HG02973 (cell line): ENCODE data around the gene LAIR2.
"Not testable (repeated sequence)": the region's sequence is repeated elsewhere in the genome, so short reads cannot be mapped to it uniquely, and the experiment has no call there.

Experiments
- ATAC-seq: cut with Tn5 transposase; IDR thresholded peaks from one replicate; pipeline ENCODE4 v1.9.1; 2021; ENCODE audit warnings: moderate library complexity; ENCODE audit not compliant: unreplicated experiment

Gene LAIR2

DNA sequence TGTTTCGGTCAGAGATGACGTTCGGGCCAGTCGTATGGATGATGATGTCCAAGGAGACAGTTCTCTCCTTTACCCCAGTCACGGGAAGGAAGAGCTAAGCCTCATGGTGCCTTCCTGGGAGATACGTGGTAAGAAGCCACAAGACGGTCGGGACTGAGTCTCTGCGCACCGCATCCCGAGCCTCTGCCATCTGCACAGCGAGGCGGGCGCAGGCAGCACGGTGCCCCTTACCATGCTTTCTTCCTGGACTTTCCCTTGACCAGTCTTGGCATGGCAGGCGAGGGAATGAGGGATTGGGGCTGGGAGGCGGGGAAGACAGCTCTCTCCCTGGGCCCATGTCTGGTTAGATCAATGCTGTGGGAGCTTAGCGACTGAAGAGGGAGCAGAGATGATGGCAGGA is 10.1 kb upstream of the LAIR2 start:
- no peak for ATAC-seq

DNA sequence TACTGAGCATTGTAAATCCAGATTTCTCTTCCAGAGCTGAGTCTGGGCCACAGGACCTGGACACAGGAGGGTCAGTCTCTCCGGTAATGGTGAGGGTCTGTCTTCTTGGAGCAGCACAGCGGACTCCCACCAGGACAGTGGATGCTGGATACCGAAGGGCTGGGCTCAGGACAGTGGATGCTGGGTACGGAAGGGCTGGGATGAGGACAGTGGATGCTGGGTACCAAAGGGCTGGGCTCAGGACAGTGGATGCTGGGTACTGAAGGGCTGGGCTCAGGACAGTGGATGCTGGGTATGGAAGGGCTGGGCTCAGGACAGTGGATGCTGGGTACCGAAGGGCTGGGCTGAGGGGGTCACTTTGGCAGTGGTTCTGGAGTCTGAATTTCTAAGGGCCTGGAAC is 9.6 kb upstream of the LAIR2 start:
- not testable (repeated sequence) for ATAC-seq

DNA sequence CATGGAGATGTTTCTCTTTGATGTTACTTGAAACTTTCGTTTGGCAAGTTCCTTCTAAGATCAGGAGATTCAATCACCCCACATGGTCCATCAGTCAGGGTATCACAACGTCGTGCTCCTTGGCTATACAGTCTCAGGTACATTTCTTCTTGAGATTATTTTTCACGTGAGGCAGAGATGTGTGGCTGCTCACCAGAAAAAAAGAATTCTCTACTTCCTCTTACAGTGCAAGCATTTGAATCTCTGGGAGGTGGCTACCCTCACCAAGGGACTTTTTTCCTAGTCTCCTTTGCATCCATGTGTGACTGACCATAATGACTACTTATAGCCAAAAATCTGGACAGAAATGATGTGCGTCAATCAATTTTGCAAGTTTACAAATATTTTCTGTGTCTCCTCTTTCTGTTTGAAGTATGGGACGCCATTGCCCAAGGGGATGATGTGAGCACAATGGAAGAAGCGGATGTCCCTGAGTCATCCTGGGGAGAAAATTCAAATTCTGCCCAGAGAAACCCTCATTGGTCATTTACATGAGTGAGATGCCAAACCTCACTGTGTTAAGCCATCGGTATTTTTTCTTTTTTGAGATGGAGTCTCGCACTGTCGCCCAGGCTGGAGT is 8.6 kb upstream of the LAIR2 start:
- no peak for ATAC-seq

DNA sequence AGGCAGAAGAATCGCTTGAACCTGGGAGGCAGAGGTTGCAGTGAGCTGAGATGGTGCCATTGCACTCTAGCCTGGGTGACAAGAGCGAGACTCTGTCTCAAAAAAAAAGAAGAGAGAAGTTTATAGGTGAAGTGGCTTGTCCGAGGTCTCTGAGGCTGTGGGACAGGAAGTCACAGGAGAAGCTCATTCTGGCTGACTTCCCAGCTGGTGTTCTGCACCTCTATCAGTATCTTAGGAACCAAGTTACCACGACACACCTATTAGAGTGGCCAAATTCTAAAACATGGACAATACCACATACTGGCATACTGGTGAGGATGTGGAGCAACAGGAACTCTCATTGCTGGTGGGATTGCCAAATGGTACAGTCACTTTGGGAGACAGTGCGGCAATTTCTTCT is 7.3 kb upstream of the LAIR2 start:
- ATAC-seq = not testable (repeated sequence)

DNA sequence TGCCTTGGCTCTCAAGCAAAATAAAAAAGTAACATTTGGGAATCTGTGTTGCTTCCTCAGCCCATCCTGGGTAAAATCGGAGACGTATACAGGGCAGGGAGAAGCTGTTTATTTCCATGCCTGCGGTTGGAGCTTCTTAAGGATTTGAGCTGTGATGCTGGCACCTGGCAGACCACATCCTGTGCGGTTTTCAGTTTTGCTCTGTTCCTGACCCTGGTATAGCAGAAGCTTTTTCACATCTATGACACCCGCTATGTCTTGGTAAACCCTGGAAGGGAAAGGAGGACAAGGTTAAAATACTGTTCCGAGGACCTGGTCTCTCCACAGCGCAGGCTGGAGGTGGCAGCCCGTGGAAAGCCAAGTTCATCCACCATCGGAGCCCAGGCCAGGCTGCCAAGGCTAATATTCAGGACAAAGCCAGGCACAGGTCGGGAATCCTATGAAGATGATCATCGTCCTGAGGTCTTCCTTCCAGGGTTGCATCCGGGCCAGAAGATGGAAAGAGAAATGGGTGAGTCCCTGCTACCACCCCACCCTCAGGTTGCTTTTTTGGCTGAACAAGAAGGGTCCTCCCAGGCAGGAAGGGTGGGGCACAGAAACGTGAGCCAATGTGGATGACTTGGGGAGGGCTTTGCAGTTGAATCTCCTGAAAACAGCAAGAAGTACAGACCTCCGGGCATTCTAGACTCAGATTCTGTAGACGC is 4.7 kb upstream of the LAIR2 start:
- not testable (repeated sequence) for ATAC-seq

DNA sequence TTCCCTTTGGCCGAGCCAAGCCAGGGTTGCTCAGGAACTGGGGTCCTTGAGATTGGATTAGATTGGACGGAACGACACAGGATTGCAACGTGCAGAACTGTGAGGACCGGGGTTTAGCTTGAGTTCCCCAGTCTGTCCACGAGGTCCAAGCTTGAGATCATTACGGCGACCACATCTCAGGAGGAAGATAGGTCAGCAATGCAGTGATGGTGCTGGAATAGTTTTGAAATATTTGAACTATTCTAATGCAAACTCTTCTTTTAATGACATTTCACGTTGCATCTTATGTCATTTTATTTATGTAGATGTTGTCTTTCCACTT is 4.2 kb upstream of the LAIR2 start:
- not testable (repeated sequence) for ATAC-seq

DNA sequence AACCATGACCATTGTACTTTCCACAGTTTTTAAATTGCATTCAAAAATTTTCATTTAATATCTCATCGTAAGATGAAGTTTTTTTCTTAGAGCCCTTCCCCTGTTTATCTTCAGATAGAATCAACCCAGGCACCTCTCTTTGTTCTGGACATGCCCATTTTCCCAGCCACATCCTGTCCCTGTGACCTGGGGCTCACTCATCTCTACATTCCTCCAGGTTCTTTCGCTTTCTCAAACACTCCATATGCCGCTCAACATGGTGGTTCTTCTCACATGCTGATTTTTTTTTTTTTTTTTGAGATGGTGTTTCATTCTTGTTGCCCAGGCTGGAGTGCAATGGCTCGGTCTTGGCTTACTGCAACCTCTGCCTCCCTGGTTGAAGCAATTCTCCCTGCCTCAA is 2.9 kb downstream of the LAIR2 start:
- ATAC-seq = not testable (repeated sequence)

DNA sequence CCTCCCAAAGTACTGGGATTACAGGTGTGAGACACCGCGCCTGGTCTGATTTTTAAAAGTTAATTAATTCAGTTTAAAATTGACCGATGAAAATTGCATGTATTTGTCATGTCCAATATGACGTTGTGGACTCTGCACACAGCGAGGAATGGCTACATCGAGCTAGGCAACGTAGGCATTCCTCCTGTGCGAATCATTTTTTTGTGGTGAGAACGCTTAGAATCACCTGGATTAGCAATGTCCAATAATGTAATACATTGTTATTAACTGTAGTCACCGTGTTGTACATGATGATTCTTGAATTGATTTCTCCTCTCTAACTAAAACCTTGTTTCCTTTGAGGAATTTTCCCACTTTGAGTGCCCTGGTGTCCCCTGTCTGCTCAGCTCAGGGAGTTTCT is 3.4 kb downstream of the LAIR2 start:
- no peak for ATAC-seq

DNA sequence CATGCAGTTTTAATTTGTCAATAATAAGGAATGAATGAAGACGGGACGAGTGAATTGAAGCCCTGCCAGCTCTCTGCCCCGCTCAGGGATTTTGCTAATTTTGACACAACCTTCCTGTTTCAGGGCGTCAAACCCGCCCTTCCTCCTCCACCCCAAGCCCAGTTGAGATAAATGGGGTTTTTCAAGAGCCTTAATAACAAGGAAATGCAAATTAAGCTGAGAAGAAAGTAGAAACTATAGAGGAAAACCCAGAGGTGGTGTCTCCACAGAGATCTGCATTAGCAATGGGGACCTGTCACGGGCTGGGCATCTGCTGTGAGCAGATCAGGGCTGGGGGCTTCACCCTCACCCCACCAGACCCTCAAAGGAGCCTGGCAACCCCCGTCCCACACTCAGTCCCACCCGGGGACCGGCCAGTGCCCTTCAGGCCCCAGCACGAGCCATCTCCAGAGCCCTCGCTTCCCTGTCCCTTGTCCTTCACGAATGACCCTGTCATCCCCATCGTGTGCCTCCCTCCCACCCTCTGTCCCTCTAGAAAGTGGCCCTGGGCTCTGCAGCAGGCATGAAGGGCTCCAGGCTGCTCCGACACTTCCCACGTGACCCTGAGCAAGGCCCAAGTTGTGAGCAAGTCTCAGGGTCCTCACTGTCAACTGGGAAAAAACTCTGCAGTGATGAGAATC is 4.5 kb downstream of the LAIR2 start:
- not testable (repeated sequence) for ATAC-seq

DNA sequence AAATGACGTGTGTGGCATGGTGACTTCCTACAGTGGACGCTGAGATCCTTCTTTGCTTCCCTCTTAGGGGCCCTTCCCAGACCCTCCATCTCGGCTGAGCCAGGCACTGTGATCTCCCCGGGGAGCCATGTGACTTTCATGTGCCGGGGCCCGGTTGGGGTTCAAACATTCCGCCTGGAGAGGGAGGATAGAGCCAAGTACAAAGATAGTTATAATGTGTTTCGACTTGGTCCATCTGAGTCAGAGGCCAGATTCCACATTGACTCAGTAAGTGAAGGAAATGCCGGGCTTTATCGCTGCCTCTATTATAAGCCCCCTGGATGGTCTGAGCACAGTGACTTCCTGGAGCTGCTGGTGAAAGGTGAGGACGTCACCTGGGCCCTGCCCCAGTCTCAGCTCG is 5.2 kb downstream of the LAIR2 start:
- ATAC-seq = no peak

DNA sequence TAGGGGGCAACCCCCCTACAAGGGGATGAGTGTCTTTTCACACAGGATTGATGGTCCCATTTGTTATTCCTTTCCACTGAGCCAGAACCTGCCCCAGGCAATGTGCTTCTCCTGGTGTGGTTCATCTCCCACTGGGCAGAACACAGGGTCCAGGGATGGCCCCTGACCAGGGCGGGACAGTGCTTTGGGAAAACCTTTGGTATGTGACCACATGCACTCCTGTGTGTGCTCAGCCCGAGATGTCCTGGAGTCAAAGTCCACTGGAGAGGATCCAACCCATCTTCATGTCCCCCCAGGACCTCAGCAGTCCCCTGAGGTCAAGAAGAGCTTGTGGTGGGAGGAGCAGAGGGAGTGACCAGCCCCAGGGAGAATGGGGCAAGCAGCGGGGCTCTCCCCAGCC is 5.9 kb downstream of the LAIR2 start:
- ATAC-seq = not testable (repeated sequence)

DNA sequence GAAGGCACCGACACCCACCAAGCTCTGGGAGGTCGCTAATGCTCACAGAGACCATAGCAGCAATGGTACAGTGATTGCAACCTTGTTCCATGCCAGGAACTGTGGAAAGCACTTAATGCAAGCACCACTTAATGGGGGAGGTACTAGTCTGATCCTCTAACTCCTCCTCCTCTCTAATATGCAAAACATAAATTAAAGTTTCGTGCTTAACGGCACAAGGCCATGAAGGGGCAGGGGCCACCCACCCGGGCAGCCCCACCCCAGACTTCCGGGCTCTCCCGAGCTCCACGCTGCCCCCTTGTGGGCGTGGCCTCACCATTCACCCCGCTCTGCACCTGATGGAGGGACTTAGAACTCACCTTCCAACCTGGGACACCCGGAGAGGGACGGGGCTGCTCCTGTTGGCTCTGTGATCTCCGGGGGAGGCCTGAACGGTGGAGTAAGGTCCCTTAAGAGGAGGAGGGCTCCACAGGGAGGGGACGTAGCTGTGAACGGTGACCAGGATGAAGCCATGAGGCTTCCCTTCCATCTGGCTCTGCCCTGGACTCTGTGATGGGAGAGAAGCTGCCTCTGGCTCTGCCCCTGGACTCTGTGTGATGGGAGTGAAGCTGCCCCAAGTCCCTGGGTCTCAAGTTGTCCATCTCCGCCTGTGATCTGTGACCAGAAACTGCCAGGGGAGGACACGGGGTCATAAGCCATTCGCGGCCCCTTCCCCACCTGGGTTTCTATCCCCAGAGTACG is 6.7 kb downstream of the LAIR2 start:
- not testable (repeated sequence) for ATAC-seq

DNA sequence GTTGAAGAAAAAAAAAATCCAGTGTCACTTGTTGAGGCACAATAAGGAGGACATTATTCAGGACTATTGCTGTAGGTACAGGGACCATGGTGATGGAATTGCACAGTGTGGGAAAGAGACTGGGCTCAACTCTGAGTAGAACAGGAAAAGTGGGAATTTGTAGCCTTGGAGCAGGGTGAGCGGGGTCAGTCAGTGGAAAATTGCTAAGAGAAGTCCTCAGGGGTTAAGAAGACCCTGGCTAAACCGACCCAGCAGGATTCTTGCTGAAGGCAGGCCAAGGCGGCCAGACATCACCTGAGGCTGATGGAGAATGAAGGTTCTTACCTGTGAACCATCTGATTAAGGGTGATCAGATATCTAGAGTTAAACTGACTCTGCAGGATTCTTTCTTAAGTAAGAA is 12.5 kb downstream of the LAIR2 start:
- ATAC-seq = no peak

DNA sequence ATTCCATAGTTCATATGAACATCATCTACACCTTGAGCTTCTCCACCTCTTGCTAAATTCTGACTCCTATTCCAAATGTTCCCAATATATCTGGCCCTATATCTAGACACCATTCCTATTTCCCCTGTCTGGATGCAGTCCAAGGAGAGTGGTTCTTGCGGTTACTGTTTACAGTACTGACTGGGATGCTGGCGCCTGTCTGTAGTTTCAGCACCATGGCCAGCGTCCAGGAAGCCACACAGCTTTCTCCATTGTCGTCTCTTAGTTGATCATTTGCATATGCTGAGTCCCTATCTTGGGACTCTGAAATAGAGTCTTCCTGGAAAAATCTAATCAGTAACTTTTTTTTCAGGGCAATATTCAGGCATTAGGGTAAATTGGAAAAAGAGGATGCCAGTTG is 14.9 kb downstream of the LAIR2 start:
- ATAC-seq = no peak

DNA sequence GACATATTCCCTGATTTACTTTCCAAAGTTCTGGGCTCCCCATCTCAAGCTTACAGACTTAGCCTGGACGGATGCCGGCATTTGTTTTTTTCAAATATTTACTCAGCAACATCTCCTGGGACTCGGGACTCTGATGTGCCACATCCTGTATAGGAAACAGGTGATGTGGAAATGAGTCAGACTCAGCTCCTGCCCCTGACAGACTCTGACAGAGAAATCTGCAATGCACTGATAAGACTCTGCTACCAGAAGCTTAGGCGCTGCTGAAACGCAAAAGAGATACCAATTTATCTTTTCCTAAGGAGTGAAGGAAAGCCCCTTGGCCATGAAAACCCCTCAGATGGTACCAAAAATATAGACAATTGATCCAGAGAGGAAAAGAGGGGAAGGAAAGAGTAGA is 16.2 kb downstream of the LAIR2 start:
- ATAC-seq = peak; percentile 64

DNA sequence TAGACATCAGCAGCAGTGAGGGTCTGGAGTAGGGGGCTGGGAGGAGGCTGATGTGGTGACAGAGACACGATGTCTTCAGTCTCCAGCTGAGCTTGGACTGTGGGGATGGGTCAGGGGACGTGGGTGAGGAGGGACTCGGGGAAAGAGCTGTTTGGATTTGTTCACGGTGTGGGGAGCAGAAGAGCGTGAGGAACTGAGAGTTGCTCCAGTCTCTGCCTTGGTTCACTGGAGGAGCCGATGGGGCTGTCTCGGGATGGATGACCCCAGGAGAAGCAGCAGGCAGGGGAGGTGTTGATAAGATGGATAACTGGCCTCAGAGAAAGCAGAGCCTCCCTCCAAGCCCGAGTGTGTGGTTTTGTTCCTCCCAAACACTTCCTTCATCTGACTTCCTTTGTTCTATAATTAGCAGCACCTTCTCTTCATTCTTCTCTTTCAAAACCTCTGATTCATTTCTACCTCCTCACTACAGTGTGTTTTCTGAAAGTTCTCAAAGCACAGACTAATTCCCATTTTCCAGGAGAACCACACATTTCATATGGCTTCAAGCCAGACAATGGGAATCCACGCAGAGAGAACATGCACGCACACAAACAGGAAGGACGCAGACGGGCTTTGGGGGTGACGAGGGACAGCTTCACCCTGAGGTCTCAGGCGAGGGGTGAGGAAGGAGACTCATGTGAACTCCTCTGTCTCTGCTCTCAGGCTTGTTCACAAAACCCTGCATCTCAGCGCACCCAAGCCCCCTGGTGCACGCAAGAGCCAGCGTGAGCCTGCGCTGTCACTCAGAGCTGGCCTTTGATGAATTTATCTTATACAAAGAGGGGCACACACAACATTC is 18.6 kb downstream of the LAIR2 start:
- no peak for ATAC-seq

DNA sequence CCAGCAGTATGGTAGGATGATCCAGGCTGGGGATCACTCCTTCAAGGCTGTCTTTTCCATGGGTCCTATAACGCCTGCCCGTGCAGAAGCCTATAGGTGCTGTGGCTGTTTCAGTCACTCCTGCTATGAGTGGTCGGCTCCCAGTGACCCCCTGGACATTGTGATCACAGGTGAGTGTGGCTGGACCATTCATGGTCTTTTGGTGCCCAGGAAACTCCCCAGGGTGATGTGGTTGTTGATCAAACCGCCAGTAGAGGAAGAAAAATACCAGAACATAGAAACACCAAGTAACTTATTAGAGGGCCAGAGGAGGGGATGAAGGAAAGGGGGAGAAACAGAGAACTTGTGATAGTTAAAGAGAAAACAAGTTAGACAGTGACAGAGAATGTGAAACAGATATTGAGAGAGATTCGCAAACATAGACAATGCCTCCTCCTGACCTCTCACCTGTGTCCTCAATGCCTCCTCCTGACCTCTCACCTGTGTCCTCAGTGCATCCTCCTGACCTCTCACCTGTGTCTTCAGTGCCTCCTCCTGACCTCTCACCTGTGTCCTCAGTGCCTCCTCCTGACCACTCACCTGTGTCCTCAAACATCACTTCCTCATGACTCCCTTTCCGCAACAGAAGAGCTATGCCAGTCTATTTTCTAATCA is 19.4 kb downstream of the LAIR2 start:
- ATAC-seq = no peak

DNA sequence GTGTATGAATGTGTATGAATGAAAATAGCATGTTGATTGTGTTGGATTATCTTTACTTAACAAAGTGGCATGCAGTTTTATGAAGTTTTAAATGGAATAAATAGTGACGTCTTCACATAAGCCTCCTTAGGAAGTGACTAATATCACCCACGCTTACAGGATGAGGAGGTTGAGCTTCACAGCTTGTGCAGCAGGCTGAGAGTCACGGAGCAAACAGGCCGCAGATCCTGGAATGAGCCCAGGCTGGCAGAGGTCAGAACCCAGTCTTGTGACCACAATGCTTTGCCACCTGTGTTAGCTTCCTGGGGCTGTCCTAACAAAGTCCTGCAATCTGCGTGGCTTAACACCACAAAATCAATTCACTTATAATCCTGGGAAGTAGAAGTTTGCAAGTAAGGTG is 20.8 kb downstream of the LAIR2 start:
- no peak for ATAC-seq

DNA sequence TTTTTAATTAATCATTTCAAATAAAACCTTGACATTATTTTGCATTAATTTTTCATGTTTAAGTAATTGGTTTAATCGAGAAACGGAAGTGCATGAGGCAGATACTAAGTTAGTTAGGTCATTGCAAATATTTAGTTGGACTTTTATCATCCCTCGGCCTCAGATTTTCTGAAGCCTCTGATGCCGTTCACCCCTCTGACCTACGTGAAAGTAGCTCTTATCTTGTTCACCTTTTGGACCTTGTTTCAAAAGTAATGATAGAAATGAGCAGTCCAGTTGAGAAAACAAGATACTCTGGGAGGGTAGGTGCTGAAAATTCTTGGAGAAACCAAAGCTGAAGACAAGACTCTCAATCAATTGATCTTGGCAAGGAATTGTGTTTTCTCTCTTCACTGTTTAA is 23.0 kb downstream of the LAIR2 start:
- no peak for ATAC-seq

DNA sequence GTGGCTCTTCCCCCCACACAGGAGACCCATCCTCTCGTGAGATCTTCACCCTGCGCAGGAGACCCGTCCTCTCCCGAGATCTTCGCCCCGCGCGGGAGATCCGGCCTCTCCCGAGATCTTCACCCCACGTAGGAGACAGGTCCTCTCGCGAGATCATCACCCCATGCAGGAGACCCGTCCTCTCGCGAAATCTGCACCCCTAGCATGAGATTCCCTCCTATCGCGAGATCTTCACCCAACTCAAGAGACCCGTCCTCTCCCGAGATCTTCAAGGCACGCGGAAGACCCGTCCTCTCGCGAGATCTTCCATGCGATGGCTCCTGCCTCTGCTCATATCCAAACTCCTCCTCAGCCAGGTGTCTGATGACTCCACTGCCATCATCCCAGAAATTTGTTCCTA is 24.3 kb downstream of the LAIR2 start:
- no peak for ATAC-seq
